AG09319 (cell line): ENCODE measurements around the gene NFATC2.

ENCODE experiments used
- DNase-seq: peaks from one replicate; pipeline ENCODE4 v3.0.0-alpha.2; 2010; ENCODE audit warnings: low read depth; ENCODE audit errors: extremely low read depth
- TF ChIP-seq, protein P1 (sequence below): IDR thresholded peaks from 2 replicates; pipeline ENCODE4 v1.5.1; 2011; ENCODE audit warnings: low read depth, mild to moderate bottlenecking, inconsistent platforms, low read length, moderate library complexity

Gene NFATC2

DNA sequence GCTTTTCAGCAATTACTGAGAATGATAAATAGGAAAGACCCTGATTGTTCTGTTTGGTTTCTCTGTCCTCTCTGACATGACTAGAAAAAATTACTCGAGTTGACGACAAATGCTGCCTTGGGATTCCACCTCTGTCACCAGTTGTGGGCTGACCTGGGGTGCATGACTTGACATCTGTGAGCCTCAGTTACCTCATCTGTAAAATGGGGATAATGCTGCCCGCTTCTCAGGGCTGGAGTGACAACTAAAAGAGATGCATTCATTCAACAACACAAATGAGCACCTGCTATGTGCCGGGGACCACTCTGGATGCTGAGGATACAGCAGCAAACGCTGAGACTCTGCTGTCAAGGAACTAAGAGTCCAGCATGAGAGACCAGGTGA lies 94.8 kb downstream of the NFATC2 start:
- DNase-seq: no peak
- TF ChIP-seq, protein P1, sequence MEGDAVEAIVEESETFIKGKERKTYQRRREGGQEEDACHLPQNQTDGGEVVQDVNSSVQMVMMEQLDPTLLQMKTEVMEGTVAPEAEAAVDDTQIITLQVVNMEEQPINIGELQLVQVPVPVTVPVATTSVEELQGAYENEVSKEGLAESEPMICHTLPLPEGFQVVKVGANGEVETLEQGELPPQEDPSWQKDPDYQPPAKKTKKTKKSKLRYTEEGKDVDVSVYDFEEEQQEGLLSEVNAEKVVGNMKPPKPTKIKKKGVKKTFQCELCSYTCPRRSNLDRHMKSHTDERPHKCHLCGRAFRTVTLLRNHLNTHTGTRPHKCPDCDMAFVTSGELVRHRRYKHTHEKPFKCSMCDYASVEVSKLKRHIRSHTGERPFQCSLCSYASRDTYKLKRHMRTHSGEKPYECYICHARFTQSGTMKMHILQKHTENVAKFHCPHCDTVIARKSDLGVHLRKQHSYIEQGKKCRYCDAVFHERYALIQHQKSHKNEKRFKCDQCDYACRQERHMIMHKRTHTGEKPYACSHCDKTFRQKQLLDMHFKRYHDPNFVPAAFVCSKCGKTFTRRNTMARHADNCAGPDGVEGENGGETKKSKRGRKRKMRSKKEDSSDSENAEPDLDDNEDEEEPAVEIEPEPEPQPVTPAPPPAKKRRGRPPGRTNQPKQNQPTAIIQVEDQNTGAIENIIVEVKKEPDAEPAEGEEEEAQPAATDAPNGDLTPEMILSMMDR: no peak

DNA sequence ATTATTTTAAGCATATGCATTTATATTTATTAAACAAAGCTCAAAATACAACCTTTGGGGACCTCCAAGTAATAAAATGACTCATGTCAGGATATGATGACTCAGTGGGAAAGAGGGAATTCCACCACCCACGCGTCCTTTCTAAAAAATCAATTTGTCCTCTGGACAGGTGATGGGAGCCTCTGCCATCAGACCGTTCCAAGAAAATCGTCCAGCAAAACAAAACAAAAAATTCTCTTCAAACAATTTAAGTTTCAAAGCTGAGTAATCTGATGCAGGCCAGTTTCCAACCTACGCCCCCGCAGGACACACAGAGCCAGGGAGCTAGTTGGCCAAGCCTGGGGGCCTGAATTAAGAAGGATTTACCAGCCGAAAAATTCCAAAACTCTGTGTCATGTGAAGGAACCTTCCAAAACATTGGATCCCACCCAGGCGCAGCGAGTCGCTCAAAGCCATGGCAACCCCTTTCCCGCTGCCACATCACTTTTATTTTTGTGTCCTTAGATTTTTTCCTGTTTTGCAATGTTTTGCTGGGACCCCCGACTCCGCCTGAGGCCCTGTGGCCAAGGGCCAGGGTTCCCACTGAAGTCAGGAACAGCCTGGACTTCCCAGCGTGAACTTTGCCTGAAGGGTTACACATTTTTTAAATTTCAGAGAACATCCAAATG lies 95.3 kb downstream of the NFATC2 start:
- peak; percentile 85 for DNase-seq
- TF ChIP-seq, protein P1: no peak

DNA sequence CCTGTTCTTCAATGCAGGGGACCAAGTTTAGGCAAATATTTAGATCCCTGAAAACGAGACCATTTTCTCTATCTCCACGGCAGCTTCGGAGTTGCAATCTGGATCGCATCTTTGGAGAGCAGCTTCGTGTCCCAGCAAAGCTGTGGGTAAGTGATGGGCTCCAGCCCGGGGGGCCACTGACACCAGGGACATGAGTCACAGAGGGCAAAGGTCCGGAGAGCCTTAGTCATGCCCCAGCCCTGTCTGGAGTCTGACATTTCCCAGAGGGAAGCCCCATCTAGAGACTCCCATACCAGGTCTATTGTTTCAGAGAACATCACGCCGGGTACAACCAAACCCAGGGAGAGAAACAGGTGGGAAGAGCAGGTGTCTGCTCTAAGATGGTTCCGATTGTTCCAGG lies 95.9 kb downstream of the NFATC2 start:
- peak; percentile 16 for DNase-seq

DNA sequence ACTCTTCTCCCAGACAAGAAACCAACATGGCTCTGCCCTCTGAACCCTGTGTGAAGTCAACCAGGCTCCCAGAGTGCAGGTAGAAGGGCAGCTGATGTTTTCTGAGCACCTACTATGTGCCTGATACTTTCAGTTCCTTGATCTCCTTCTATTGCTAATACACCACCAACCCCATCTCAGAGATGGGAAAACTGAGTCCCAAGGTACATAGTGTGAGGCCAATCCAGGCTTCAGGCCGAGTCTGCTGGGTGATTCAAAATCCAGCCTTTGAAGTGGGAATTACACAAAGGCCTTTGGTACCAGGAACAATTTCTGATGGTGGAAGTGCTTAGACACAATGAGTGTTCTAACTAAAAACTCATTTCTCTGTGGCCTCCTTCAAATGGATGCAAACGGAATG lies 96.3 kb downstream of the NFATC2 start:
- TF ChIP-seq, protein P1: no peak
- no peak for DNase-seq

More for the DNA sequence above, 95.9 kb downstream of the NFATC2 start:
- TF ChIP-seq, protein P1: no peak

DNA sequence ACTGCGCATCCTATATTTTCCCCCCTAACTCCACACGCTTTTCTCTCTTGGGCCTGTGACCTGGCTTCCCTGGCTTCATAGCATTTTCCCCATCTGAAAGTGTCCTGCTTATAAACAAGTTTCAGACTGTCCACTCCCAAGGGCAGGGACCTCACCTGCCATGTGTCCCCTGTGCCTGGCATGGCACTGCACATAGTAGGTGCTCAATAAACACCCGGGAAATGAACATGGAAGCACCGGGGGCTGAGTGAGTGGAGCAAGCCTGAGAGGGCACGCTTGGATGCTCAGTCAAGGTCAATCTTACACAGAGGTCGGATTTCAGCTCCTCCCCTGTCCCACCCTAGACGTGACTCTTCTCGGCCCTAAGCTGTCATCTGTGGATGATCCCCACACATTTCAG lies 96.9 kb downstream of the NFATC2 start:
- DNase-seq: no peak
- TF ChIP-seq, protein P1: no peak

DNA sequence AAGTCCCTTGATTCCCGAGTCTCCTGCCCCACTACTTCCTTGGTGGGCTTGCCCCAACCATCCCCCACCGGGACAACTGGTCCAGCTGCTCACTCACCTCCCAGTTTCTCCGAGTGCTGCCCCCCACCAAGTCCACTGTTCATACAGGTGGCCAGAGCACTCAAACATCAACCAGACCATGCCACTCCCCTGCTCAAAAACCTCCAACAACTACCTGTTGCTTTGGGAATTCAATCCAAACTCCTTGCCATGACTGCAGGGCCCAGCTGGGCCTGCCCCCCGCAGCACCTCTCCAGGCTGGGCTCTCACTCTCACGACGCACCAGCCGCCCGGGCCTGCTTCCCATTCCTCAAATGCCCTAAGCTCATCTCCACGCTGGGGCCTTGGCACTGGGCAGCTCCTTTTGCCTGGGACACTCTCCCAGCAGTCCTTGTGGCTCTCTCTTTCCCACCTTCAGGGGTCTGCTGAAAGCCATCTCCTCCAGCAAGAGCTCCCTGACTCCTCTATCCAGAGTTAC lies 97.5 kb downstream of the NFATC2 start:
- no peak for DNase-seq
- TF ChIP-seq, protein P1: no peak

DNA sequence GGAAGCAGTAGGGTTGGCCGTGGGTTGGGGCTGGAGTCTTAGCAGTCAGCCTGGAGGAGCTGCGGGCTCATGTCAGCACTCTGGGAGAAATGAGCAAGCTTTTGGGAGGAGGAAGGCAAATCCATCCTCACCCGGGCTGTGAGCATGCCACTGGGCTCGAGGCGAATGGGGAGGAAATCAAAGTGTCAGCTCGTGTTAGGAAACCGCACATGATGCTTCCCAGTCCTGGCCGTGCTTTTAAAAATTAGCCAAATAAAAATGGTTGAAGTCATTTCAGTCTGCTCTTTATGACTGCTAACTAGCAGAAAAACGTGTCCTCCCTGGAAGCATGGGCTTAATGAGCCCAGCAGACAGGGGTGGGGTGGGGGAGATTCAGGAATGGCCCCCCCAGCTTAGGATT lies 98.1 kb downstream of the NFATC2 start:
- TF ChIP-seq, protein P1: no peak
- DNase-seq: peak; percentile 28
